CD4-positive, alpha-beta T cell treated with Interleukin-17A for 1 hour (primary cell): ENCODE measurements around the gene NRTN.
A peak's percentile ranks its signal among the peaks of the same experiment; 100 is the strongest.
"Not testable (repeated sequence)": the region's sequence is repeated elsewhere in the genome, so short reads cannot be mapped to it uniquely, and the experiment has no call there.

Source experiments
- DNase-seq: peaks from one replicate; pipeline ENCODE4 v3.0.0-alpha.2; 2020

The NRTN gene

GRCh38 chr19:5804516-5805461 is at the start of gene NRTN:
Gene NRTN (plus strand): TSS chr19:5805067. CDS start chr19:5824166, 19,099 bp downstream.
- DNase-seq, result peak; percentile 51

GRCh38 chr19:5762608-5763217 is 42.2 kb upstream of the NRTN start:
- DNase-seq, result no peak

GRCh38 chr19:5765220-5765619 is 39.6 kb upstream of the NRTN start:
- no peak for DNase-seq

GRCh38 chr19:5767949-5768348 is 36.9 kb upstream of the NRTN start:
- DNase-seq, result no peak

GRCh38 chr19:5772416-5772815 is 32.5 kb upstream of the NRTN start:
- no peak for DNase-seq

GRCh38 chr19:5773276-5773675 is 31.6 kb upstream of the NRTN start:
- DNase-seq, result no peak

- DNase-seq, result no peak
These were observed 29.9 kb upstream of the NRTN start for GRCh38 chr19:5774921-5775320.

GRCh38 chr19:5775668-5776309 is 29.1 kb upstream of the NRTN start:
- no peak for DNase-seq

- no peak for DNase-seq
These were observed 26.5 kb upstream of the NRTN start for GRCh38 chr19:5778402-5778801.

GRCh38 chr19:5780916-5781315 is 24.0 kb upstream of the NRTN start:
- DNase-seq, result not testable (repeated sequence)

GRCh38 chr19:5782322-5782721 is 22.5 kb upstream of the NRTN start:
- DNase-seq, result no peak

GRCh38 chr19:5782945-5783919 is 21.6 kb upstream of the NRTN start:
- no peak for DNase-seq

GRCh38 chr19:5784581-5785147 is 20.2 kb upstream of the NRTN start, which contains the start of gene PRR22:
Gene PRR22 (minus strand): TSS chr19:5784746. CDS start chr19:5784660, 86 bp downstream.
- DNase-seq, result no peak

GRCh38 chr19:5785423-5785822 is 19.4 kb upstream of the NRTN start:
- no peak for DNase-seq

GRCh38 chr19:5786593-5787408 is 18.1 kb upstream of the NRTN start:
- DNase-seq, result no peak

- no peak for DNase-seq
These were observed 17.3 kb upstream of the NRTN start for GRCh38 chr19:5787409-5788182.

GRCh38 chr19:5788422-5788821 is 16.4 kb upstream of the NRTN start:
- DNase-seq, result no peak

GRCh38 chr19:5789351-5789761 is 15.5 kb upstream of the NRTN start:
- no peak for DNase-seq

- no peak for DNase-seq
These were observed 14.8 kb upstream of the NRTN start for GRCh38 chr19:5789886-5790558.
